HG03520 (cell line): ENCODE data around the gene CHST6.
"Not testable (repeated sequence)": the region's sequence is repeated elsewhere in the genome, so short reads cannot be mapped to it uniquely, and the experiment has no call there.

Experiments
- ATAC-seq: cut with Tn5 transposase; IDR thresholded peaks from one replicate; pipeline ENCODE4 v1.9.1; 2021; ENCODE audit warnings: mild to moderate bottlenecking, moderate library complexity; ENCODE audit not compliant: unreplicated experiment

The CHST6 gene

DNA sequence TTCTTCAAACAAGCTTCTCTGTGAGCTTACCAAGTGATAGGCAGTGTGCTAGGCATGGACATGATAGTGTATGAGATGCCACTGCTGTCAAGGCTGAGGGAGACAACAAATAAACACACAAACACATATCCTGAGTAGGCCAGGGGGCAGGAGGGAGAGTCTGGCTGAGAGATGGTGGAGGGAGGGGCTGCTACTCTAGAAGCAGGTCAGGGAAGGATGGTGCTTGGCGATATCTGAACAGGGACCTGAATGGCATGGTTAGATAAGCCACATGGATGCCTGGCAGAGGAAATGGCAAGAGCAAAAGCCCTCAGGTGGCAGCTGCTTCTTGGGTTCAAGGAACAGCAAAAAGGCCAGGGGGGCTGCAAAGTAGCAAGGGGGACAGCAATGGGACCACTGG, 8.6 kb upstream of the CHST6 start:
- no peak for ATAC-seq

DNA sequence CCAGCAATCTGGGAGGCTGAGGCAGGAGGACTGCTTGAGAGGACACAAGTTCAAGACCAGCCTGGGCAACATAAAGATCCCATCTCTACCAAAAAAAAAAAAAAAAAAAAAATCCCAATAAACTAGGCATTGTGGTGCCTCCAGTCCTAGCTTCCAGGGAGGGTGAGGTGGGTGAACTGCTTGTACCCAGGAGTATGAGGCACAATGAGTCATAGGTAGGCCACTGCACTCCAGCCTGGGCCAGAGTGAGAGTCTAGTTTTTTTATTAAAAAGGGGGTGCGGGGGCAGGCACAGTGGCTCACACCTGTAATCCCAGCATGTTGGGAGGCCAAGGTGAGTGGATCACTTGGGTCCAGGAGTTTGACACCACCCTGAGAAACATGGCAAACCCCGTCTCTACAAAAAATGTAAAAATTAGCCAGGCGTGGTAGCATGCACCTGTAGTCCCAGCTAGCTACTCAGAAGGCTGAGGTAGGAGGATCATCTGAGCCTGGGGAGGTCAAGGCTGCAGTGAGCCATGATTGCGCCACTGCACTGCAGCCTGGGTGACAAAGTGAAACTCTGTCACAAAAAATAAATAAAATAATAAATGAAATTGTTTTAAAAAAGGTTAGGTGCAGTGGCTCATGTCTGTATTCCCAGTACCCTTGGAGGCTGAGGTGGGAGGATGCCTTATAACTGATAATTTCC, 7.8 kb upstream of the CHST6 start:
- no peak for ATAC-seq

DNA sequence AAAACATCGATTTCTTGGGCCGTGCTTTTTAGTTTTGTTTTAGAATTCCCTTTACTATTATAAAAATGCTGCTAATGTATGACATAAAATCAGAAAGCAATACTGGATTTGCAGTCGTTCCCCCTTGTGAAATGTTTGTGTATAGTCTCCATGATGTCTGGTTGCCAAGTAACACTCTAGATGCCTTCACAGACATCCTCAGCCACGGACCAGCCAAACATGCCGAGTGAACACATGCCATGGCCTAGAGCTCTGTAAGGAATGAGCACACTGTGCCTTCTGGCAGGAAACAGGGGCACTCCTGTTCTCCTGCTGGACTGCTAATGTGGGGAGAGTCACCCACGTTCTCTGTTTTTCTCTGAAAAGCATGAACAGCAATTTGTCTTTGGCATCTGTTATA, 6.6 kb upstream of the CHST6 start:
- ATAC-seq = not testable (repeated sequence)

DNA sequence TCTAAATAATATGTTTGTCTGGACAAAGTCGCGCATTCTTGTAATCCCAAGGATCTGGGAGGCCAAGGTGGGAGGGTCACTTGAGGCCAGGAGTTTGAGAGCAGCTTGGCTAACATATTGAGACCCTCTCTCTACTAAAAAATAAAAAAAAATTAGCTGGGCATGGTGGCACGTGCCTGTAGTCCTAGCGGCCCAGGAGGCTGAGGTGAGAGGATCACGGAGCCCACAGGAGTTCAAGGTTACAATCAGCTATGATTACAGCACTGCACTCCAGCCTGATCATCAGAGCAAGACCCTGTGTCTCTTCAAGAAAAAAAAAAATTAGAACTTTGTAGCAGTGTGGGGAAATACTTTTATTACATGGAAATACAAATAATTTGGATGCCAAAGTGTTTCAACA, 6.1 kb upstream of the CHST6 start:
- no peak for ATAC-seq

DNA sequence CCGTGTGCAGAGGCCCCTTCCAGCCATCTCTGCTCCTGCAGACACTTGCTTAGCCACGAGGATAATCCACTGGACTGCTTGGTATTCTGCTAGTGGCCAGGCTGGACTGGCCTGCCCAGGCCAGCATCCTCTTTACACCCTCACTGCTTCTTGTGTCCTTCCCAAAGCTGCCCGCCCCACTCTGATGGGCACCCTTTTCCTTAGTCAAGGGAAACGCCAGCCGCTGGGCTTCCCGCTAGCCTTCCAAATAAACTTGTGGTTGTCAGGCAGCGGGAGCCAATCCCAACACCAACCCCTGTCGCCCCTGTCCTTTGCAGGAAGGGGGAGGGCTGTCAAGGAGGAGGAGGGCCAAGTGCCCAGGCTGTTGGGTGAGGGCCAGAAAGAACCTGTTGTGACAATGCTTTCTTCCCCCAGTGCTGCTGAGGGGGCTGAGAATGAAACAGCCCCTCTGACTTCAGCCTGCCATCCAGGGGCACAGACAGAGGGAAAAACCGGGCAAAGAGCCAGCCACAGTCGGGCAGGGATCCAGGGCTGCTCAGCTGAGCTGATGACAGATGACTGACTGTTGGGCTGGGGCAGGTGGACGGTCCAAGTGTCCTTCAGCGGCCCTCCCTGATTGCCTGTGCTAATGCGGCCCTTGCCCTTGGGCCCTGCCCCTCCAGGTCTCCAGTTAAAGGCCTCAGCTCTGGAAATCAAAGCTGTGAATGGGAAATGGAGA, 3.5 kb upstream of the CHST6 start:
- ATAC-seq = not testable (repeated sequence)

DNA sequence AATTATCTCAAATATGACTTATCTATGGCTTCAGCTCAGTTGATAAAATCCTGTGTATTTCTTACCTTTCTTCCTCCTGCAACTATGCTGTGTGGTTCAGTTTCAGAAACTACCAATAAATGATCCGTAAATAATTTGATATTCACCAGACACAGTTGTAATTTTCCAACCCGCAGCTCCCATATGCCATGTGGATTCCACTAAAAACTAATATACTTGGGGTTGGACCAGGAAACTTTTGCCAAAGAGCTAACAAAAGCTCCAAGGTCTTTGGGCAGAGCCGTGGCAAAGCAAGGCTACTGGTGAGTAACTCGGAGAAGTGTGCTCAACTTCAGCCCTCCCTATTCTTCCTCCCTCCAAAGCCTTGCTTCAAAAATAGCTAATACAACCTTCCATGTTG, 2.3 kb upstream of the CHST6 start:
- ATAC-seq = no peak

DNA sequence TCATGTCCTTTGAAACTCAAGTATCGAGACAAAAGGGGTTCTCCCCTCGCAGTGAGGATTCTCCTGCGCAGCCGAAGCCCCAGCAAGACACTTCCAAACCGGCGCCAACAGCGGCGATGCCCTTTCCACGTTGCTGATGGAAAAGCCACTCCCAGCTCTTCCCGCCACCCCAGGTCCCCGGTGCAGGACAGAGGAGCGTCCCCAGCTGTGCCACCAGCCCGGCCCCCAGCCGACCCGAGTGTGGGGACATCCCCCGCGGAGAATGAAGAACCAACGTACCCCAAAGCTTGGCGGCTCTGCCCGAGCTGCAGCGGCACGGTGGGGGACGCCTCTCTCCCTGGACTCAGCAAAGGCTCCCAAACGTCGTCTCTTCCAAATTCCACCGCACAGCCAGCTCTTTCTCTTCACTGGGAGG, 573 bp downstream of the CHST6 start:
- no peak for ATAC-seq

DNA sequence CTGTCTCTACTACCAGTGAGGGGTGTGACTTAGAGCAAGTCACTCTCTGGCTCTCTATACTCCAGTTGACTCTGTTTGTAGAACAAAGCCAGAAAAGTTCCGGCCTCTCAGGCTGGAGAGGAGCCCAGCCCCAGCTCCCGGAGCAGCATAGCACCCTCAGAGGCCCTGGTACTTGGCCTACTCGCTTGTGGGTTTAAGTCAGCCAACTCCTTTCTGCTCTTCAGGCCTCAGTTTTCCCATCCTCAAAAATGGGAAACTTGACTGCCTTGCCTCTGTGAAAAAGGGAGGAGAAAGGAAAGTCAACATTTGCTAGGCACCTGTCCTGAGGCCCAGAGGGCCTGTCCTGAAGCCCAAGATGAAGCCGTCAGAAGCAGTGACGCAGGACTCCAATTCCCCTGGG, 1.1 kb downstream of the CHST6 start:
- ATAC-seq = no peak

DNA sequence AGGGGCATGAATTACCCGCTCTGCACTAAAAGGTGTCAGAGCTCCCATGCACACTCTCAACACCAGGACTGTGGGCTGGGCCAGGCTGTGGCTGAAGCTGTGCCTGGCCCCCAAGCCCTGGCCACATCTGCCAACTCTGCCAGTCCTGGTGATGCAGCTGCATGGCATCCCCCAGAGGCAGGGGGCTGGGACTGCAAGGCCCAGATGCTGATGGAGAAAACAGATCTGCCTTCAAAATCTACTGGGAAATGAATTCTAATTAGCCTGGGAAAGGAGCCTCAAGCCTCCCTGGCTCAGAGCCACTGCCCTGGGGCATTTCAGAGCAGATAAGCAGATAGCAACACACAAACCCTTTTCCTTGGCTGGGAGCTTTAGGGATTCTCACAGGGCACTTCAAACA, 3.4 kb downstream of the CHST6 start:
- ATAC-seq = no peak

DNA sequence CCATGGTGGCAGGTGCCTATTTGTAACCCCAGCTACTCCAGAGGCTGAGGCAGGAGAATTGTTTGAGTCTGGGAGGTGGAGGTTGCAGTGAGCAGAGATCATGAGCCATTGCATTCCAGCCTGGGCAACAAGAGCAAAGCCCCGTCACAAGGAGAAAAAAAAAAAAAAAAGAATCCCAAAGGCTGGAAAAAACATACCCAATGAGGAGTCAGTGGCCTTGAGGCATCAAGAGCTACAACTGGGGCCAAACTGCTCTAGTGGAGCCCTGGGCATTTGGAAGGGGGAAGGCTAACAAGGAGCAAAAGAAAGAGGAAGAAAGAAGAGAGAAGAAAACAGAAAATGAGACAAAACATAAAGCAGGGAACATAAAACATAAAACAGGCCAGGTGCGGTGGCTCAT, 6.9 kb downstream of the CHST6 start:
- no peak for ATAC-seq

DNA sequence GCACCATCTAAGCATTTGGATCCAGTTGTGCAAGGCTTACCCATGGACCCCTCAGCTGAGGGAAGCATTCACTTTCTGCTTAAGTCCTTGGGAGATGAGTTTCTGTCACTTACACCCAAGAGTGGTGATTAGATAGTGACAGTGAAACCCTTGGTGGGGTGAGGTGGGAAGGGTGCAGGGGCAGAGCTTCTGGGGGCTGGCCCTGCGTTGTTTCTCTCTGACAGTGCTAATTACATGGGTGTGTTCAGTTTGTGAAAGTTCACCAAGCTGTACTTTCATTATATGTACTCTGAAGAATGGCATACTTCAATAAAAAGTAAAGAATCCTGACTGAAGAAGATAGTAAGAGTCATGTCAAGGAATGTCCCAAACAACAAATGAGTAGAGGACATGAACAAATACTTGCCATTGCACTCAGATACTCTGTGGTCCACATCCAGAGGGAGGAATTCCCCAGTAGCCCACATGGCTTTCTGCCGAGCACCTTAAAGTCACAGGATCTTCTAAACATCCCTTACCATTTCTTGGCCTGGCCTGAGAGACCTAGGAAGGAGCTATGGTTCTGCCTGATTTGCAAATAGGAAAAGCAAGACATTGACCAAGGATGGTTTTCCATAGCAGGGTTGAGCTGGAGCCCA, 8.4 kb downstream of the CHST6 start:
- ATAC-seq = peak; percentile 44

DNA sequence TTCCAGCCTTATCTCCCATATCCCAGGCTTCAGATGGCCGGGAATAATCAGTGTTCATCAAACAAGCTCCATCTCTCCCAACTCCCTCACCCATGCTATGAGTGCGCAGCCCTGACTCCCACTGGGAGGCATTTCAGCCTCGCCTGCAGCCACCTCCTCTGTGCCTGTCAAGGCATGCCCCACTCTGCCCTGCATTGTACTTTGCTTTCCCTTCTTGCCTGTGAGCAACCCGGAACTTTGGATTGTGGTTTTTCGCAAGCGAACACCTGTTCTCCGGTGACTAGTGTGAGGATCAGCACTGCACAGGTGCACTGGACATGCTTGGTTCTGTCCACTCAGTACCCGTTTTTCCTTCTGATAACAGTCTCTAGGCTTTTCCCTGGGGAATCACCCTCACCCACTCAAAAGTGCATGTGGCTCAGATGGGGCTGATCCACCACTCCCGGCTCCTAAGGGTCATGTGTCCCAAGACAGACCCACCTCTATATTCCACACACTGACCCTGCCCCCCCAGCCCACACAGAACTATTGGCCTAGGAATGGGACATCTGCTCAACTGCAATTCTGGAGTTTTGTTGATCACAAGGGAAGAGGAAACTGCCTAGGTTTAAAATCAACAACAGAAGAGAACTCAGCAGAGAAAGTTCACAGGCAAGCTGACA, 9.1 kb downstream of the CHST6 start:
- no peak for ATAC-seq

DNA sequence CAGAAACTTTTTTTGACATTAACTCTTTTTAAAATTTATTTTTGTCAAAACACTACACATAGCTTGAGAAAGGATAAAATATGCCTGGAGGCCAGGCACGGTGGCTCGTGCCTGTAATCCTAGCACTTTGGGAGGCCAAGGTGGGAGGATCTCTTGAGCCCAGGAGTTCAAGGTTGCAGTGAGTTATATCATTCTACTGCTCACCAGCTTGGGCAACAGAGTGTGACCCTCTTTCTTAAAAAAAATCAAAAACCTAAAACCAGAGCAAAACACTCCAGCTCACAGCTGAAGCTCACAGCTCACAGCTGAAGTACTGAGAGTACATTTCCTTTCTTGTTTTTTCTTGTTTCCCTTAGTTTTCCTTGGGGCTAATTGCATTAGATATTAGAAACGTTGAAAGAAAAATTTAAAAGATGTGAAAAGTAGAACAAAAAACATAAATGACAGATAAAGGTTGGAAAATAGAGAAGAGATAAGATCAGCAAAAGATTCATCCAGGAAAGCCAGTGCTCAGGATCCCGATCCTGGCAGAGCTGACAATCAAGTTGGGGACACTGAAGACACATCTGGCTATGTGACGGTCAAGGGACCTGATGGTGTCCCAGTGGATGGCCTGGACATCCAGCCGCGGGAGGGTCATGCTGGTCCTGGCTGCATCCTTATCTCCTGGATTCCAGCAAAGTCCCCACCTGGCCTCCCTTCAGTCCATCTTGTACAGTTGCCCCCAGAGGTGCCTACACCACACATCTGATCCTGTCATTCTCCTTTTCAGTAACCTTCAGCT, 9.8 kb downstream of the CHST6 start:
- ATAC-seq = no peak

DNA sequence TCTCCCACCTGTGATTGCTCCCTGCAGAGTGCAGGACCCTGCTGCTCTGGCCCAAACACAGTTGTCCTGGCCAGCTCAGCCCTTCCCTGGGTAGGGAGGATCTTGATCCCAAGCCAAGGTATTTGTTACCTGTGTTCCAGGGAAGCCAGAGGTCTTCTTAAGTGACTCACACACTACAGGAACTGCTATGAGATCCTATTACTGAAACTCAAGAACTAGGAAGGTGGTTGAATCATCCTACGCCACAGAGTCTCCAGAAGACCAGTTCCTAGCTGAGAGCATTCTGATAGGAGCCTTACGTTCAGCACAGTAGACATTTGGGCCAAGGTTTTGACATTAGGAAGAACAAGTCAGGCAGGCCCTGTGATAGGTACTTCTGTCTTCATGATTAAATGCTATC, 12.0 kb downstream of the CHST6 start:
- ATAC-seq = no peak

DNA sequence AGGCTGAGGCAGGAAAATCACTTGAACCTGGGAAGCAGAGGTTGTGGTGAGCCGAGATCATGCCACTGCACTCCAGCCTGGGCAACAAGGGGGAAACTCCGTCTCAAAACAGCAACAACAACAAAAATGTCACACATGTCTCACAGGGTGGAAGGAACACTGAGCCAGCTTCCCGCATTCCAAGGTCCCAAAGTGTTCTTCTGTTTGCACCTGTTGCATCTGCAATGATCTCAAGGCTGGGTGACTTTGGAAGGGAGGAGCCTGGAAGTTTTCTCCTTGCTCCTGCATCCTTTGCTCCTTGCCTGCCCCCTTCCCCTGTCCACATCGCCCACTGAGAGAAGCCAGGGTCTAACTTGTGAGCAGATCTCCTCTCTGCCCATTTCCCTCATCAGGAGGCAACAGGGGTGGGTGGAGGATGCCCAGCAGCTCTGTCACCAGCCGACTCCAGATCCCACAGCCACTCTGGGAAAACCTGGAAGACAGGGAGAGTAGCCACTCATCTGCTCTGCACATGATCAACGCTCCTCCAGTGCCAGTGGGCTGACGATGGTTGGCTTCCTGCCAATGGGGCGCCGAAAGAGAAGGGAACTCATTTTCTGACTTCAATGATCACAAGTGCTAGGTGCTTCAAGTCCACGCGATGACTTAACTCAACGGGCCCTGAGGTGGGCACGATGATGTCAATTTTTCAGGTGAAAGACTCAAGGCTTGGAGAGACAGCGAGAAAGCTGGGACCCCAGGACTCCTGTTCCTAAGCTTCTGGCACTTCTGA, 12.6 kb downstream of the CHST6 start:
- no peak for ATAC-seq

DNA sequence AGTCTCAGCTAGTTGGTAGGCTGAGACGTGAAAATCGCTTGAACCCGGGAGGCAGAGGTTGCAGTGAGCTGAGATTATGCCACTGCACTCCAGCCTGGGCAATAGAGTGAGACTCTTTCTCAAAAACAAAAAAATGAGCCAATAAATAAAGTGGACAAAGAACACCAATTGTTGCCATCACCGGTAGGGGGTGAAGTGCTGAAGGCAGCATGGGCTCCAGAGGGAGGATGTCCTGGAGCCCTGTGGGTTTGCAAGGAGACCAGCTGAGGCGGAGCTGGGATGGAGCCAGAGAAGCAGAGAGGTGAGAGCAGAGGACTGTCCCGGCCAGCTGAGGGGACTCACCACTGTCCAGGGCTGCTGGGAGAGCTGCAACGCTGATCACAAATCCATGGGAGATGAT, 13.8 kb downstream of the CHST6 start:
- ATAC-seq = no peak

DNA sequence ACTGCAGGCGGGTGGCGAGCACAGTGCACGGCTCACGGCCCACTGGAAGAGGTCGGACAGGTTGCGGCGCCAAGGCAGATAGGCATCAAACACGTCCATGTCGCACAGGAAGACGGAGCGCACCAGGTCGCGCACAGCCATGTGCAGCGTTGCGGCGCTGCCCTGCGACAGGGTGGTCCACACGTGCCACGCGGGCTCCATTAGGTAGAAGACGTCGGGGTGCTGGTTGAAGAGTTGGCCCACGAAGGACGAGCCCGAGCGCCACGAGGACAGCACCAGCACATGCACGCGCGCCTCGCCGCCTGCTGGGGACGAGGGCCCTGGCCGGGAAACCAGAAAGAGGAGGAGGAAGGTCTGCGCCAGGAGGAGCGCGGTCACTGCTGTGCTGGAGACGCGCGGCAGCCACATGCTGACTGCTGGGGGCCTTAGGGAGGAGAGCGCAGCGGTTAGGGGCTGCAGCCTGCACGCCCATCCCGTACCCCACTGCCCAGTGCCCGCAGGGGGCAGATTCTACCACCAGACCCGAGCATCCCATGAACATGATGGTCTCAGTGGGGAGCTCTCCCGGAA, 15.7 kb downstream of the CHST6 start:
- no peak for ATAC-seq

DNA sequence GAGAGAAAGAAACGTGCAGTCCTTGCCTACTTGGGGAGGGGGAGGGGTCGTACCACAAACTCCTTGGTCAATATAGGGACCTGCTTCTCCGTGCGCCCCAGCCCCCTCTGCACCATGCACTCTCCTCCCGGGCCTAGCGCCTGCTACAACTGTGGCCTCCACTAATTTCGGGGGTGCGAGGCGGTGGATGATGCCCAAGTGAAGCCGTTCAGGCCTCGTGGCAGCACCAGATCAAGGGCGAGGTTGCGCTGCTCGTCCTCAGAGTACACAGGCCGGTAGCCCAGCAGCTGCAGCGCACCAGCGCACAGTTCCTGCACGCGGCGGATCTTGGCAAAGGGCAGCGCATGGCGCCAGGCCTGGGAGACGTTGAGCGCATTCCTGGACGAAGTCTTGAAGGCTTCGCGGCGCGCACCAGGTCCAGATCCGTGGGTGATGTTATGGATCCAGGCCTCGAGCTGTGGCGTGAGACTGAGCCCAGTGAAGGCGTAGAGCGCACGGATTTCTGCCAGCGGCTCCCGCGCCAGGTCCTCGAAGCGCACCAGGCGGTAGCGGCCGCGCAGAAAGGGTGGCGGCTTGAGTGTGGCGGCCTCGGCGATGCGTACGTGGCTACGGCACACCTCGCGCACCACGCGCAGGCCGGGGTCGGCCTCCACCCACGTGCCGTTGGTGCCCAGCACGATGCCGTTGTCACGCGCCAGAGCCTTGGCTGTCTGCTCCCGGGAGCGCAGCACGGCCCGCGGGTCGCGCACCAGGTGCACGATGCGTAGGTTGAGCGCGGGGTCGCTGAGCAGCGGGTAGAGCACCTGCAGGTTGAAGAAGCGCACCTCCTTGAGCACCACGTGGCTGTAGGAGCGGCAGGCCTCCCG, 16.5 kb downstream of the CHST6 start:
- ATAC-seq = no peak
